Inferior parietal cortex (tissue), 1 donor: ENCODE data around the gene TULP3.

ENCODE experiments used
- DNase-seq: peaks from one replicate; pipeline ENCODE4 v3.0.0-alpha.2; 2016; ENCODE audit errors: extremely low spot score

Gene TULP3

GRCh38 chr12:2877047-2877952 lies 13.4 kb upstream of the TULP3 start, which contains the start of the genes FOXM1 and RHNO1:
TSS of gene FOXM1 (minus strand) at chr12:2877174. CDS start at chr12:2874478, 2,696 bp downstream.
TSS of gene RHNO1 (plus strand) at chr12:2877223. CDS start at chr12:2885367, 8,144 bp downstream.
- DNase-seq: peak; percentile 93

GRCh38 chr12:2877953-2878732 lies 12.5 kb upstream of the TULP3 start:
- no peak for DNase-seq

- DNase-seq: no peak
Measured at GRCh38 chr12:2879853-2880252, 10.8 kb upstream of the TULP3 start.

- no peak for DNase-seq
Measured at GRCh38 chr12:2884810-2885209, 5.9 kb upstream of the TULP3 start.

GRCh38 chr12:2886768-2887450 lies 3.8 kb upstream of the TULP3 start:
- no peak for DNase-seq

GRCh38 chr12:2890001-2890387 lies 697 bp upstream of the TULP3 start:
- no peak for DNase-seq

GRCh38 chr12:2891240-2892053 lies 756 bp downstream of the TULP3 start:
- DNase-seq: no peak

- DNase-seq: no peak
Measured at GRCh38 chr12:2892246-2892645, 1.6 kb downstream of the TULP3 start.

GRCh38 chr12:2893007-2893406 lies 2.3 kb downstream of the TULP3 start:
- no peak for DNase-seq

GRCh38 chr12:2895051-2895451 lies 4.4 kb downstream of the TULP3 start:
- DNase-seq: no peak

GRCh38 chr12:2895511-2895910 lies 4.8 kb downstream of the TULP3 start:
- no peak for DNase-seq

GRCh38 chr12:2897418-2897817 lies 6.7 kb downstream of the TULP3 start:
- DNase-seq: no peak

GRCh38 chr12:2900642-2901041 lies 10.0 kb downstream of the TULP3 start:
- no peak for DNase-seq

- peak; percentile 68 for DNase-seq
Measured at GRCh38 chr12:2902272-2902880, 11.7 kb downstream of the TULP3 start.

- no peak for DNase-seq
Measured at GRCh38 chr12:2904260-2904659, 13.6 kb downstream of the TULP3 start.

- DNase-seq: no peak
Measured at GRCh38 chr12:2912216-2912575, 21.5 kb downstream of the TULP3 start.

GRCh38 chr12:2919249-2919648 lies 28.6 kb downstream of the TULP3 start:
- DNase-seq: no peak

GRCh38 chr12:2922329-2922728 lies 31.6 kb downstream of the TULP3 start:
- DNase-seq: no peak

- DNase-seq: no peak
Measured at GRCh38 chr12:2923057-2923456, 32.4 kb downstream of the TULP3 start.

GRCh38 chr12:2924019-2924418 lies 33.3 kb downstream of the TULP3 start:
- DNase-seq: no peak
